Activated effector memory CD4-positive, alpha-beta T cell treated with Interleukin-2 at 50 U/mL for 16 hours (primary cell): ENCODE results near the gene PTPRQ.
"Not testable (repeated sequence)": the region's sequence is repeated elsewhere in the genome, so short reads cannot be mapped to it uniquely, and the experiment has no call there.

Source experiments
- DNase-seq: peaks from one replicate; pipeline ENCODE4 v3.0.0-alpha.2; 2020

The PTPRQ gene

DNA sequence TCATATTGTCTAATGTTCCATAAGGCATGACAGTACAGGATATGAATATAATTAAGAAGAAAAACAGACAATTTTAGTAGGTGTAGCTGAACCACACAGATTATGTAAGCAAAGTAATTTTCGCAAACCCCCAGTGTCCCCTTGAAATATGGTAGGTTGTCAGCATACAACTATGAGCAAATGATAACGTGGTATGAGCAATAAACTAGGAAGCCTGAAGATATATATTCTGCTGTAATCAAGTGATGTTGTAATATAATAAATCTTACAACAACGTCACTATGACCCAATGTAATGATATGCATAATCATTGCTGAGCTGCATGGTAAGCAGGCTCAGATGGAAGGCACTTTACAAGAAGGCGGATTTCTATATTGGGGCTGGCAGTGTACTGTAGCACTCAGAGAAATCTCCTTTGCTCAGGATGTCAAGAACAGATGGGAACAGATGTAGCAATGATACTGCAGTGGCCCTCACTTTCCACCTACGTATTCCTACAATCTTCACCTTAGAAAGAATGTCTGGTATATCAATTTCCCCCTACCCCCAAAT, 215.6 kb downstream of the PTPRQ start:
- DNase-seq, result no peak

DNA sequence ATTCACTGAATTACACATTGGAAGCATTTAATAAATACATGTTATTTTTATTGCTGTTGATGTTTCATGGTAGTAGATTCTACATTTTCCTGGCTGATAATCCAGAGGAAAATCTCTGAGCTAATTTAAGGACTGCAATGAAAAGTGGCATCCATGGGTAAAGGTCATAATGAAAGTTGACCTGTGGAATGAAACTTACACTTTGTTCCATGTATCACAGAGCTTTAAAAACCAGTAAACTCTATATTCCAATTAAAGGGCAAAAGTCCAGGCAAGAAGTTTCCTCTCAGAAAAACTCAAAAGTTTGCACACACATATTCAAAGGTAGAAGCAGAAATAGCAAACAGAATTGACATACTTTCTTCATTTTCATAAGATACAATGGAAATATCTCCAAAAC, 218.6 kb downstream of the PTPRQ start:
- DNase-seq, result no peak

DNA sequence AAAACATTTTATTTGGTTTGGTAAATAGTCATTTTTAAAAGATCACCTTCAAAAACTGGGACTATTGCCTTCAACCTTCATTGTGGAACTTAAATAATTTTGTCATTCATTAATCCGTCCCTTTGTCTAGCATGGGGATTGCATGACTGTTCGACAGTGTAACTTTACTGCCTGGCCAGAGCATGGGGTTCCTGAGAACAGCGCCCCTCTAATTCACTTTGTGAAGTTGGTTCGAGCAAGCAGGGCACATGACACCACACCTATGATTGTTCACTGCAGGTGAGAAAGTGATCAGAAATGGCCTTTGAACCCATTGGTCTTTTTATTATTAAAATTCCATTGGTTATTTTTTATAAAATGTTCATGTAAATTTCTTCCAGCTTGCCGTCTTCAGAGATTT, 226.2 kb downstream of the PTPRQ start:
- DNase-seq, result no peak

DNA sequence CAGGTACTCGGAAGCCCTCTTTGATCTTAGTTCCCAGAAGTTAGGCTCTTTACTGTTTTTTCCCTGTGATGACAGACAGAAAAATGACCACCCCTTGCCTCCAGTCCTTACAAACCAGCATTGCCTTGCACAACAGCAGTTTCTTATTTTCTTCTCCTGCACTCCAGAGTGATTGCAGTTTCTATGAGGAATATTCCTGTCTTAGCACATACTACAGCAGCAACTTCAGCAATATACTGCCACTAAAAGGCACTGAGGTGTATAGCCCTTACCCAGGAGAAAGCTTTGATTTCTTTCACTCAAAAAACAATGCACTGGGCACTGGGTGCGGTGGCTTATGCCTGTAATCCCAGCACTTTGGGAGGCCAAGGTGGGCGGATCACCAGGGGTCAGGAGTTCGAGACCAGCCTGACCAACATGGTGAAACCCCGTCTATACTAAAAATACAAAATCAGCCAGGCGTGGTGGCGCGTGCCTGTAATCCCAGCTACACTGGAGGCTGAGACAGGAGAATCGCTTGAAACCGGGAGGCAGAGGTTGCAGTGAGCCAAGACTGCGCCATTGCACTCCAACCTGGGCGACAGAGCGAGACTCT, 232.1 kb downstream of the PTPRQ start:
- not testable (repeated sequence) for DNase-seq

GRCh38 chr12:80676856-80677255, 232.8 kb downstream of the PTPRQ start:
- DNase-seq, result no peak

DNA sequence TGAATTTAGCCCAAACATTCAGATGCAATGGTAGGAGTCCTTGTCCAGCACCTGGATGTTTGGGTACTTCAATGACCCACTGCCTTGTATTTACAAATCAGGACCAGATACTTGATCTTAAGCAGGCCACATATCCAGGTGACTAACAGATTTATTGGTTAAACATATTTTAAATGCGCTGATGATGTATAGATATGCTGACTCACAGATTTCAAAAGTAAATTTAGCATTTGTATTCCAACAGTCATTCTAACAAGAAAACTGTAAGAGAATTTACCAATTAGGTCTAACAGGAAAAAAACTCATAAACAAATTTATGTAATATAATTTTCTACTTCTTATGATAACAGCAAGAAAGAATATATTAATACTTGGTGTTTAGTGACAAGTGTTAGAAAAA, 234.0 kb downstream of the PTPRQ start:
- no peak for DNase-seq

- no peak for DNase-seq
Observed at GRCh38 chr12:80679346-80680131, 235.5 kb downstream of the PTPRQ start.

GRCh38 chr12:80681287-80681686, 237.3 kb downstream of the PTPRQ start:
- DNase-seq, result no peak

DNA sequence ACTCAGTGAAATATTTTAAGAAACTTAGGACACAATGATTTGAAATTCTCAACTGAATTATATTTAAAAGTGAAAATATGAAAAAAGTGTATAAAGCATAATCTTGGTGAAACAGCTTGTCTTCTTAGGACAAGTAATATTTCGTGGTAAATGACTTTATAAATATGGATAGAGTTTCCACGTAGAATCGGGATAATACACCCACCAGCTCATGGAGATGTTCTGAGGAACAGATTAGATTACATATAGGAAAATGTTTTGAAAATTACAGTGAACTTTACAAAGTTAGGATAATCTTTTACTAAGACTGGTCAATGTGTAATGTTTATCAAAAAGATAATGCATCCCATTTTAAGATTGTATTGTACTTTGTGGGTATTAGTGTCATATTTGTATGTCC, 237.8 kb downstream of the PTPRQ start:
- no peak for DNase-seq

DNA sequence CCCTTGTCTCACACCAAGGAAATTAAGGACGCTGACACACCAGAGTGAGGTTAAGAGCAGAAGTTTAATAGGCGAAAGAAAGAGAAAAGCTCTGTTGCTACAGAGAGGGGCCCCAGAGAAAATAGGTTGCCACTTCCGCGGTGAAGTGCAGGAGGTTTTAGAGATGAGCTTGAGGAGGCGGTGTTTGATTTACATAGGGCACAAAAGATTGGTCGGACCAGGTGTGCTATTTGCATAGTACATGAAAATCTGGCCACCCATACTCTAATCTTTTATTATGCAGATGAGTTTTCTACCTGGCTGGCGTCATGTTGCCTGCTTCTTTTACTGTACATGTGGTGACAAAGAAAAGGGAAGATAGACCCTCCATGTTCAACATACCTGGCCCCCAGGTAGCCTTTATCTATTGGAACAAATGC, 240.1 kb downstream of the PTPRQ start:
- no peak for DNase-seq

GRCh38 chr12:80690090-80690489, 246.1 kb downstream of the PTPRQ start:
- DNase-seq, result no peak

- no peak for DNase-seq
Observed at GRCh38 chr12:80690513-80690912, 246.5 kb downstream of the PTPRQ start.

DNA sequence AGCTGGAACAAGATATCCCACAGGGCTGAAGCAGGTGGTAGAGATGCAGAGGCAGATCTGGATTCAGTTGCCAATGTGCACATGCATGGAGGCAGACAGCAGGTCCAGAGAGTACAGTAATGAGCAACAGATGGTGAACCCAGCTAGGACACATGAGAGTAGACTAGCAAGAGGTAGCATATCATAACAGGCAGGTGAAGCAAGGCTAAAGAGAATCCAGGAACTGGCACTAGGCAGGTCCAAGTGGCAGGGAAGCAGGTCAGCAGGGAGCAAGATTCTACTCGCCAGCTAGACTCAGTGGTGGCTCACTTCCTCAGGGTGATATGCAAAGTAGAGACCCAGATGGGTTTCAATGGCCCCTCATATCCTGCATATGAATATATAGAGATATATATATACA, 248.1 kb downstream of the PTPRQ start:
- DNase-seq, result no peak

GRCh38 chr12:80697270-80697887, 253.3 kb downstream of the PTPRQ start:
- DNase-seq, result no peak

DNA sequence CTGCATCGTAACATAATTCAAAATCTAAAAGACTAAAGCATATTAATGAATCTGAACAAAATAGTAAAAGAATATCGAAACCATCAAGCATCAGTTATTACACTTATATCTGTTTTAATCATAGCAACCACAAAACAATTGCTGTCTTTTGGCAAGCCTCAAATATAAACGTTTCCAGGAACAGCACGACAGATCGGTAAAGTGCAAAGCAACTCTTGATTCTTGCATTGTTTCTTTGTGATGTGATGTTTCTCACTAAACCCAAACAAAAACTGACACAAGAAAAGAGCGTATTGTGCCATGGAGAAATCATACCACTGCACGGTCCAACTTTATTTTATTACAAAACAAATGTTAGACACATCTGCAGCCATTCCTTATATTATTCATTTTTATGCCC, 254.2 kb downstream of the PTPRQ start:
- no peak for DNase-seq

DNA sequence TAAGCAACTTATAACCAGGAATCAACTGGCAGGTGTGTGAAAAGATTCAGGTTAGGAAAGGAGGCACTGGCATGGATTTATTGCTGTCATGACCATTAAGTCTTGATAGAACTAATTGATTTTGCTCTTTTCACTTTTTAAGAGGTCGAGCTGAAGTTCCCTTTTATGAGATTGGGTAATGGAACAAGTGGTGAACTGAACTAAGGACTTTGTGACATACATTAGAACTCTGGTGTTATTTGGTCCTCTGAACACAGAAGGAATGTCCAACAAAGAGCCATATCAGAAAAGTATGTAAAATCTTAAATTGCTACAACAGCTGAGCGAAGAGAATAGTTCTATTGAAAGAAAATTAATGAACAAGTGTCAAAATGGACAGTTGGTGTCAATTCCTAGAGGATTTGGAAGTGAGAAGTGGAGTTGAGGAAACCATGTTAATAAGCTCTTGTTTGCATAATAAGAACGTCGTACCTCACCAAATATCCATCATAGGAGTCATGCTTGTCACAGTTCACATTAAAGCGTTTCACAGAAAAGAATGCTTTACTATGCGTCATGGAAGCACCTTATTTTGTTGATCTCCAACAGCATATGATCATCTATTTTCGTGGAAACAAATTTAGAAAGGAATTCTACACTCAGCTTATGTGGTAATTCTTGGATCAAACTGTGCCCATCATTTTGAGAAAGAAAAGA, 255.0 kb downstream of the PTPRQ start:
- no peak for DNase-seq

DNA sequence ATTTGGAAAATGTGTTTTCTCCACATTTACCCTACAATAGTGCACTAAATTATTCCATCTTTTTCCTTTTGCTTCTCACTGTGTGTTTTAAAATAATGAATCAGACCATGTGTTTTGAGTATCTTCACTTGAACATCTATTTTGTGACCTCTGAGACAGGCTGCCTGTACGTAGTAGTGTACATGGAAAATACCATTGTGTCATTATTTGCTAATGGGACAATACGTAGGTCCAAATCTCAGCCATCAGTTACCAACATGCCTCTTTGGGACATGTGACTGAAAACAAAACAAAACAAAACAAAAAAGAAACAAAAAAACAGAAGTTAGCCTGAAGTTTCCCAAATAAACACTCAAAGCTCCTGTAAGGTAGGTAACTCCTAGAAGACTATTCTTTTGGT, 256.3 kb downstream of the PTPRQ start:
- DNase-seq, result no peak

DNA sequence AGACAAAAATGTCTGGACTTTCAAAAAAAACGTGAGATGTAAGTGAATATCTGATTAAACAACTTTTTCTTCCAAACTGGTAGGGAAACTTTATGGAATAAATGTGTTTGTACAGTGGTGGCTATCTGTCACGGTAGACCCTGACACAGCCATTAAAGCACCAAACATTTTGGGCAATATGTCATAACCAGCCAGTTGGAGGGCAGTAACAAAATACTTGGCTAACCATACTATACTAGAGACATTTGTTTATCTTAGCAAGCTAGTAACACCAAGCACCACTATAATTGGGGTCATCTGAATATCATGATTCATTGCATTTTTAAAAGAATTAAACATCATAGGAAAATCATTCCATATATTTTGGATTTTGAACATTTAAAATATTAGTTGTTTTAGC, 257.4 kb downstream of the PTPRQ start:
- no peak for DNase-seq

DNA sequence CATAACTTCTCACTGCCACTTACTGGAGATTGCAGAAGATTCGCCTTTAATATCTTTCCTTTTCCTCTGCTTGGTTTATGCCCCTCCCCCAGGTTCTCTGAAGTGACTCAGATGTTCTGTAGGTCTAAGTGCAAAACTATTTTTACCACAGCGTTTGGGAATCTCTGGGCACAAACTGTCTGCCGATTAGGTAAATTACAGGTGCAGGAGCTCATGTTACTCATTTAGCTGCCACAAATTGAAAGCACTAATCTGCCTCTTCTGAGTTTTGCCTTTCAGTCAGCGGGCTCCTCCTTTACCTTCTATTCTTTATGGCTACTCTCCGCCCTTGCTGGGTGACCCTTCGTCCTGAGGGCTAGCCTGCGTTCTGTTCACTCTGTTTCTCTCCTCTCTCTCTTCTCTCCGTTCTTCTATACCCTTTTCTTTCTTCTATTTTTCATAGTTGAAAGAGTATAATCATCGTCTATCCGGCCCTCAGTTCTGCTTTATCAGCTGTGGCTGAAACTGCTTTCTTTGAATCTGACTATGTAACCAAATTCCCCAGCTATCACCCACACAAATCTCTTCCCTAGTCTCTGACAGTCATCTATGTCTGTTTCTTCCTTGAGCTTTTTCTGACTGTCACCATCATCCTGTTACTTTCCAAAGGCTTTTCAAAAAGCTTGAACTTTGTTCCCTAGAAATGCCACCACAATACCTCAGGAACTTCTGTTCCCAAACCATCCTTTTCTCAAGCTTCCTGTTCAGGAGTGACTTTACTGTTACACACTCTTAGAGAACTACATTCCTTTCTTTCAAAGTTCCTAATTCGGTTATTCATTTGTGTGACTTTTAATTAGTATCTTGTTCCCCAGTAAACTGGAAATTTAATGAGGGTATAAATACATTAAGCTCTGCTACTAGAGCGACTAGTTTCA, 259.1 kb downstream of the PTPRQ start:
- DNase-seq, result no peak

GRCh38 chr12:80704420-80704819, 260.4 kb downstream of the PTPRQ start:
- DNase-seq, result no peak

DNA sequence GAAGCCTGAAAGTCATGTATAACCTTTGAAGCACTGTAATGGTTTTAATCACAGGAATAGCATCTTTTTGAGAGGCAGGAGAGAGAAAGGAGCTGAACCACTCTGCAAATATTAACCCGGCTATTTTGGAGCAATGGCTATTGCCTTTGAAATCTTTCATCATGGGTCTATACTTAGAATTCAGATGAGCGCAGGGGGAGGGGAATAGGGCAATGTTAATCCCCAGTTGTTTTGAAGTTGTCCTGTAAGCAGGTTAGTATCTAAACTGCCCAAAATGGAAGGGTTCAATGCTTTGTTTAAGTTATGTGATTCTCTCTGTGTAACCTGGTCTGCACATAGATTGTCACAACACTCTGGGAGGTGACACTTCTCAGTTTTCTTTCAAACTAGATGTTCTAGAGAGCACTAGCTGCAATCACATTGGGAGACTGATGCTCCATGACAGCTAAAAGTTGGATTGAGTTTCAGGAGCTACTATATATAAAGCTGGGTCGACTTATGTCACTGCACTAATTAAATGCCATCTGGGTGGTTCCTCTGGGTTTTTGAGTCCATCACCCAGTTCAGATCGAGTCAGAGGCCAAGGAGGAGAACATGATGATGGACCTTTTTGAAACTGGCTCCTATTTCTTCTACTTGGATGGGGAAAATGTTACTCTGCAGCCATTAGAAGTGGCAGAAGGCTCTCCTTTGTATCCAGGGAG, 263.2 kb downstream of the PTPRQ start, which contains the start of gene MYF6:
Gene MYF6, plus strand, starts transcription at position 509 of the 704 bp plus-strand sequence. Its CDS starts 86 bp downstream, at position 595.
- DNase-seq, result no peak
